Measurements from ENCODE around the gene UNC13B. TPM values are rescaled to one million over a fixed set of nuclear protein-coding genes. Genes with fewer than 3 reads are reported as not detected.
A peak's percentile ranks its signal among the peaks of the same experiment; 100 is the strongest.

UNC13B gene
- total RNA-seq, 1 experiment from 2014 or later: 9.8 TPM

DNA sequence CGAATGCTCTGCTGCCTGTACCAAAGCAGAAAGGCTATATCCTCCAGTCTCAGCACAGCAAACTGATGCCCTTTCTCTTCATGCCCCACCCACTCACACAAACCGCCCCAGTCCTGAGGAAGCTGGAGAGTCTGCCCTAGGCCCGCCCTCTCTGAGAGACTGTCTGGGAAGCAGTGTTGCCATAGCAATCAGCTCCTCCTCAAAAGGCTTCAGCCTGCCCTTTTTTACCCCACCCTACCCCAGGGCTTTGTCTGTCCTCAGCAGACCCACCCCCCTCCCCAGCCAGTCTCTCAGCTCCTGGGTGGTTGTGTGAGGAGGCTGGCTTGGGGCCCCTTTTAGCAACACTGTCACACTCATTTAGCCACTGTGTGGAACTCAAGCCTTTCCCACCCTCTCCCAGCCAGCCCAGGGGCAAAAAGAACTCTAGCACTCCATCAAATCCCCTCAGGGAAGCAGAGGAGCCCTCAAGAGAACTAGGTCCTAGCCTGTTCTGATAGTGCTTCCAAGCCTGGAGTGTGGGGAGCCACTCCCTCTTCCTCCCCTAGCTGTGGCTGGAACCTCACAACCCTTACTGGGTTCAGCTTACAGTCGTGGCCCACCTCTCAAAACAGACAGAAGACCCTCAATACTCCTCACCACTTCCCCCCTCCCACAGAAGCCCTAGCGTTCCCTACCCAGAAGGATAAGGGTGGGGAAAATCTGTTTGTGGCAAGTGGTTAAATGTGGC, 47.5 kb upstream of the UNC13B start:
- DNase-seq: peak; percentile 66
- Histone ChIP-seq H3K9me3 (ENCODE audit: low read length) (no peaks in the 10 kb centered on the region), H3K4me2 (ENCODE audit: low read length) (peak overlapping the region; percentile 99), H3K9me2 (replicated peaks; ENCODE audit: low read length) (no peaks in the 10 kb centered on the region), H3K4me3 (ENCODE audit: low read length) (peak overlapping the region; percentile 83), H2AFZ (ENCODE audit: low read length) (peak overlapping the region; percentile 50), H4K20me1 (ENCODE audit: low read length) (no peaks in the 10 kb centered on the region), H3K36me3 (ENCODE audit: low read depth, low read length) (no peaks in the 10 kb centered on the region; the same call in 1 of the 2 replicates), H3K4me1 (ENCODE audit: insufficient read depth, low read length) (peaks cover 49% of the 10 kb centered on the region), H3K27ac (ENCODE audit: low read length) (peak overlapping the region; percentile 39), H3F3A (ENCODE audit: low read length, unreplicated experiment) (no peaks in the 10 kb centered on the region), H3K27me3 (ENCODE audit: low read length) (no peaks in the 10 kb centered on the region), H3K9ac (ENCODE audit: low read length) (peak overlapping the region; percentile 28), H3K79me2 (ENCODE audit: low read length) (no peaks in the 10 kb centered on the region)
- TF ChIP-seq, protein P1, sequence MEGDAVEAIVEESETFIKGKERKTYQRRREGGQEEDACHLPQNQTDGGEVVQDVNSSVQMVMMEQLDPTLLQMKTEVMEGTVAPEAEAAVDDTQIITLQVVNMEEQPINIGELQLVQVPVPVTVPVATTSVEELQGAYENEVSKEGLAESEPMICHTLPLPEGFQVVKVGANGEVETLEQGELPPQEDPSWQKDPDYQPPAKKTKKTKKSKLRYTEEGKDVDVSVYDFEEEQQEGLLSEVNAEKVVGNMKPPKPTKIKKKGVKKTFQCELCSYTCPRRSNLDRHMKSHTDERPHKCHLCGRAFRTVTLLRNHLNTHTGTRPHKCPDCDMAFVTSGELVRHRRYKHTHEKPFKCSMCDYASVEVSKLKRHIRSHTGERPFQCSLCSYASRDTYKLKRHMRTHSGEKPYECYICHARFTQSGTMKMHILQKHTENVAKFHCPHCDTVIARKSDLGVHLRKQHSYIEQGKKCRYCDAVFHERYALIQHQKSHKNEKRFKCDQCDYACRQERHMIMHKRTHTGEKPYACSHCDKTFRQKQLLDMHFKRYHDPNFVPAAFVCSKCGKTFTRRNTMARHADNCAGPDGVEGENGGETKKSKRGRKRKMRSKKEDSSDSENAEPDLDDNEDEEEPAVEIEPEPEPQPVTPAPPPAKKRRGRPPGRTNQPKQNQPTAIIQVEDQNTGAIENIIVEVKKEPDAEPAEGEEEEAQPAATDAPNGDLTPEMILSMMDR (conservative IDR thresholded peaks at IDR 0.05; ENCODE audit: low read depth, low read length): no peak
- TF ChIP-seq EZH2 (IDR thresholded peaks at IDR 0.05; ENCODE audit: low read length, unreplicated experiment): no peak
- TF ChIP-seq EZH2phosphoT487 (IDR thresholded peaks at IDR 0.05; ENCODE audit: borderline replicate concordance, low read length): no peak
- POLR2A ChIA-PET (ENCODE audit: unreplicated experiment): interaction anchor here (0.5 to 0.8 kb wide), 4 partner anchors 63 to 618 kb away, joined by 3 to 4 read pairs (median 3); partner anchors contain the start of gene CREB3
- CTCF ChIA-PET: no interaction called here
- intact Hi-C loops (cut with micrococcal nuclease): no loop called here
- BruUV-seq (replicated peaks): TSS peak; percentile 59
- ATAC-seq: peak; percentile 18

DNA sequence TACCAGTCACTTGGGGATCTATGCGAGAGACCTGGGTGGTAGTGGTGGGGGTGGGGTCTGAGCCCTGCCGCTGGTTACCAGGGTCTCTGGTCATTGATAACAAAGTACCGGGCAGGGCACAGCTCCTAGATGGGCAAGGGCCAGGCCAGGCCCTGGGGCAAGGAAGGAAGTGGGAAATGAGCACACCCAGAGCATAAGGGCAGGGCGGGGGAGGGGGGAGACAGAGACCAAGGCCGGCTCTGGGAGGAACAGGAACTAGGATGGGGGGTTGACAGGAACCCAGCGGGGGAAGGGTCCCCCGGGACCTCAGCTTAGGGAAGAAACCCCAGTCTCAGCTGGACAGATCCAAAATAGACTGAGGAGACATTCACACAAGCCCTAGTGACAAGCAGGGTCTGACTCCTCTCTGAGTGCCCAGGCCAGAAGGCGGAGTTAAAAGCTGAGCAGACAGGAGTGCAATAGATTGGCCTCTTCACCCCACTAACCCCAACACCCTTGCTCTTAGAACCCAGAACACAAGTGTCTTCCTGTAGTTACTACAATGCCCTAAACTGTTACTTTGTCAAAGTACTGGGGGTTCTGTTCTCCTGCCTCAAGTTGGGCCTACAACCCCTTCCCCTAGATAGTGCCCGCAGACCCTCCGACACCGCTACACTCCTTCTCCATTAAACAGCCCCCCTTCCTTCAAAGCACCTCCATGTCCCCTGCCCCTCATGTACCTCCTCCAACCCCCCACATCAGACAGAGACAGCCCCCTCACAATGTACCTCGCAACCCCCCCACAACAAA, 46.8 kb upstream of the UNC13B start:
- POLR2A ChIA-PET (ENCODE audit: unreplicated experiment): interaction anchor here (0.6 to 0.8 kb wide), 2 partner anchors 133 to 617 kb away, joined by 4 to 7 read pairs; partner anchors contain the start of gene CREB3

More for the DNA sequence above, 46.8 kb upstream of the UNC13B start:
- CTCF ChIA-PET: interaction anchor here (0.6 to 1.7 kb wide), 4 partner anchors 12 to 270 kb away, joined by 3 to 13 read pairs (median 9); partner anchors contain the start of genes STOML2 and UNC13B
- TF ChIP-seq, protein P1 (conservative IDR thresholded peaks at IDR 0.05; ENCODE audit: low read depth, low read length): no peak
- TF ChIP-seq EZH2phosphoT487 (IDR thresholded peaks at IDR 0.05; ENCODE audit: borderline replicate concordance, low read length) (no peak), EZH2 (IDR thresholded peaks at IDR 0.05; ENCODE audit: low read length, unreplicated experiment) (no peak)
- H3K27me3 ChIP-seq (ENCODE audit: low read length): no peaks in the 10 kb centered on the region
- H4K20me1 ChIP-seq (ENCODE audit: low read length): no peaks in the 10 kb centered on the region
- ATAC-seq (no peak), DNase-seq (peak; percentile 27)
- H3K4me3 ChIP-seq (ENCODE audit: low read length): peak overlapping the region; percentile 83
- H3K4me1 ChIP-seq (ENCODE audit: insufficient read depth, low read length): peaks cover 45% of the 10 kb centered on the region
- H3K9me2 ChIP-seq (replicated peaks; ENCODE audit: low read length): no peaks in the 10 kb centered on the region
- H3K36me3 ChIP-seq (ENCODE audit: low read depth, low read length): no peaks in the 10 kb centered on the region; the same call in 1 of the 2 replicates
- H3K9ac ChIP-seq (ENCODE audit: low read length): peak overlapping the region; percentile 28
- H3K9me3 ChIP-seq (ENCODE audit: low read length): no peaks in the 10 kb centered on the region
- H3K27ac ChIP-seq (ENCODE audit: low read length): peak overlapping the region; percentile 39
- TSS peak; percentile 42 for BruUV-seq (replicated peaks)
- intact Hi-C loops (cut with micrococcal nuclease): loop anchor here (5.0 kb wide), 2 partner anchors 67 to 437 kb away; no protein-coding TSS in a partner anchor
- H2AFZ ChIP-seq (ENCODE audit: low read length): peak overlapping the region; percentile 93
- peak overlapping the region; percentile 99 for H3K4me2 ChIP-seq (ENCODE audit: low read length)
- no peaks in the 10 kb centered on the region for H3F3A ChIP-seq (ENCODE audit: low read length, unreplicated experiment)
- H3K79me2 ChIP-seq (ENCODE audit: low read length): no peaks in the 10 kb centered on the region
